Measurements from ENCODE around the gene CNOT4.

Gene CNOT4

DNA sequence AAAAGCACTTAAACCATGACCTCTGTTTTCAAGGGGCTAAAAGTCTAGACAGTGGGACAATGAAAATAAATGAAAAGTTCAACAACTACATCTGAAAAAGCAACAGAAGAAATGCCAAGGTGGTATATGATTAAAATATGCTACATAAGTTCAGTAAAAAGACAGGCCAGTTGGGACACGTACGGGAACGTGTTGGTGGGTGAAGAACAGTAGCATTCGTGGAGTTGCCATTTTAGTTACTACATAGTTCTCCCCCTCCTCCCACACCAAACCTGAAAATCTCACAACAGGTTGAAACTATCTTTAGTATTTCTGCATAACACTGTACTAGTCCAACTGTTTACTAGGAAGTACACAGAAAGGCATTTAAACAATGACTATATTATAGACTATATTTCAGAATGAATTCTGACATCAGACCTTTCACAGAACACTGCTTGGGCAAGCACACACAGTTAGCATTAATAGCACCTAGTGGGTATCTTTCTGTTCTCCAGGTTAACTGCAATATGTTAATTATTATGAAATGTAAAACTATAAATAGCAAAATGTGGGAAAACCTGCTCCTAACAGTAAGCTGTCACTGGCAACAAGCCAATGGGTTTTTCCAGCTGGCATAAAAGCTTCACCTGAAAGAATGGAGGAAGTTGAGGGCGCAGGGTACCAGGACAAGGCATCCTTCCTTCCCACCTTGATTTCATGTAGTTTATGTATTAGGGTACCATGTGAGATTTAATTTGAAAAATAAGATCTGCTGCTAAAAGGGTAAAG is 141.3 kb downstream of the CNOT4 start:
- TF ChIP-seq, protein P1, sequence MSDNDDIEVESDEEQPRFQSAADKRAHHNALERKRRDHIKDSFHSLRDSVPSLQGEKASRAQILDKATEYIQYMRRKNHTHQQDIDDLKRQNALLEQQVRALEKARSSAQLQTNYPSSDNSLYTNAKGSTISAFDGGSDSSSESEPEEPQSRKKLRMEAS (IDR thresholded peaks at IDR 0.05; ENCODE audit: low read depth, low read length) = no peak
- no peak for TF ChIP-seq MYC (IDR thresholded peaks at IDR 0.05; ENCODE audit: low read depth, low read length)
- TF ChIP-seq, protein P2, sequence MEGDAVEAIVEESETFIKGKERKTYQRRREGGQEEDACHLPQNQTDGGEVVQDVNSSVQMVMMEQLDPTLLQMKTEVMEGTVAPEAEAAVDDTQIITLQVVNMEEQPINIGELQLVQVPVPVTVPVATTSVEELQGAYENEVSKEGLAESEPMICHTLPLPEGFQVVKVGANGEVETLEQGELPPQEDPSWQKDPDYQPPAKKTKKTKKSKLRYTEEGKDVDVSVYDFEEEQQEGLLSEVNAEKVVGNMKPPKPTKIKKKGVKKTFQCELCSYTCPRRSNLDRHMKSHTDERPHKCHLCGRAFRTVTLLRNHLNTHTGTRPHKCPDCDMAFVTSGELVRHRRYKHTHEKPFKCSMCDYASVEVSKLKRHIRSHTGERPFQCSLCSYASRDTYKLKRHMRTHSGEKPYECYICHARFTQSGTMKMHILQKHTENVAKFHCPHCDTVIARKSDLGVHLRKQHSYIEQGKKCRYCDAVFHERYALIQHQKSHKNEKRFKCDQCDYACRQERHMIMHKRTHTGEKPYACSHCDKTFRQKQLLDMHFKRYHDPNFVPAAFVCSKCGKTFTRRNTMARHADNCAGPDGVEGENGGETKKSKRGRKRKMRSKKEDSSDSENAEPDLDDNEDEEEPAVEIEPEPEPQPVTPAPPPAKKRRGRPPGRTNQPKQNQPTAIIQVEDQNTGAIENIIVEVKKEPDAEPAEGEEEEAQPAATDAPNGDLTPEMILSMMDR (IDR thresholded peaks at IDR 0.05; ENCODE audit: low read depth, low read length) = no peak
- TF ChIP-seq POLR2A (IDR thresholded peaks at IDR 0.05; ENCODE audit: extremely low read depth, insufficient read length) = no peak
- no peak overlapping the region for H3K4me3 ChIP-seq (ENCODE audit: low read depth, low read length)
- no peak for DNase-seq (ENCODE audit: low read depth)

DNA sequence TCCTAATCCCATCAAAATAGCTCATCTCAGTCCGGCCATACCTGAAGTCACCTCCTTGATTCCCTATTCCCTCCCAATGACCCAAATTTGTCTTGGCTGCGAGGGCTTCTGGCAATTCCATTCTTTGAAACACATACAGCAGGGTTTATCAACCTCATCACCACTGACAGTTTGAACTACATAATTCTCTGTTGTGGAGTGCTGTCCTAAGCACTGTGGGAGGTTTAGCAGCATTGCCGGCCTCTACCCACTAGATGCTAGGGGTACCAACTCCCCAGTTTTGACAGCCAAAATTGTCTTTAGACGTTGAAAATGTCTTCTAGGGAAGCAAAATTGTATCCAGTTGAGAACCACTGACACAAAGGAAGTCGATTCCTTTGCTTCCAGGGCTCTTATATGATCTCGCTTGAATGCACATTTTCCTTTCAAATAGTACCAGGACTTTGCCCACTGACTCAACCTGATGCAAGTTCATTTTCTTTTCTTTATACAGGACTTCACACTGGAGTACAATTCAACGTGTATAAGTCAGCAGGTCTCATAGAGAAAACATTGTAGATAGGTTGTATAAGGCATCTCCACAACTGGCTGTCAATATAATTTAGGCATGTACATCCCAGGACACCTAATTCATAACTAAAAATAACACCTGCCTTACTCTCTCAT is 142.9 kb downstream of the CNOT4 start:
- DNase-seq (ENCODE audit: low read depth) = no peak
- H3K4me3 ChIP-seq (ENCODE audit: low read depth, low read length) = no peak overlapping the region
- TF ChIP-seq, protein P1 (IDR thresholded peaks at IDR 0.05; ENCODE audit: low read depth, low read length) = no peak
- no peak for TF ChIP-seq MYC (IDR thresholded peaks at IDR 0.05; ENCODE audit: low read depth, low read length)
- TF ChIP-seq, protein P2 (IDR thresholded peaks at IDR 0.05; ENCODE audit: low read depth, low read length) = no peak
- no peak for TF ChIP-seq POLR2A (IDR thresholded peaks at IDR 0.05; ENCODE audit: extremely low read depth, insufficient read length)

DNA sequence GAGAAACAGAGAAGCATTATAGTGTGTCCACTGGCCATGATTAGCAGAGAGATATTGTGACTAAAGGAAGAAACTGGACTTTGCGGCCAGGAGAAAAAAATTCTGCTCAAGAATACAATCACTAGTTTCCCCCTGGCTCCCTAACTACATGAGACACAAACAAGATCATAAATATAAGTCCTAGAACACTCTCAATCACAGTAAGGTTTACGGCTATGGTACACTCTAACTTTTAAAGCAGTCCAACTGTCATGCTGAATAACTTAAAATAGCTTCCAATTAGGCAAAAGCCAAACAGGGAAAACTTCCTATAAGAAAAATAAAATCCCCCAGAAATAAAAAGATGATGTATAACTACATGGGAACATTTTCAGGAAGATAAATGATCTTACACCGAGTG is 144.2 kb downstream of the CNOT4 start:
- TF ChIP-seq, protein P1 (IDR thresholded peaks at IDR 0.05; ENCODE audit: low read depth, low read length) = no peak
- TF ChIP-seq, protein P2 (IDR thresholded peaks at IDR 0.05; ENCODE audit: low read depth, low read length) = no peak
- TF ChIP-seq MYC (IDR thresholded peaks at IDR 0.05; ENCODE audit: low read depth, low read length) (no peak), POLR2A (IDR thresholded peaks at IDR 0.05; ENCODE audit: extremely low read depth, insufficient read length) (no peak)
- no peak overlapping the region for H3K4me3 ChIP-seq (ENCODE audit: low read depth, low read length)
- no peak for DNase-seq (ENCODE audit: low read depth)

DNA sequence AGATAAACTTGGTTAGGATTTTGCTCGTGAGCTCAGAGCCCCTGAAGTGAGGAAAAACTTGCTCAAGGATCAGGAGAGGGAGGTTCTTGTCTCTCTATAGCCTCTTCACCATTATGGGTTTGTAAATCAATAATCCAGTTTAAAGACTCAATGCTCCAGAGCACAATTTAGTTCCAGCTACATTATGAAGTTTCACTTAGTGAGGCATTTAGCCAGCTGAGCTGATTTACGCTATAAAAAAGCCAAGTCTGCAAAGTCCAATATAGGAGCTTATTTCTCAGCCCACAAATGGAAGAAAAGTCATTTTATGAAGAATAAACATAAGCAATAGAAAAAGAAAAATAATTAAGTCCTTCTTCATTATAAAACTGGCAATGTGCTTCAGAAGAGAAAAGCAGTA is 145.7 kb downstream of the CNOT4 start:
- no peak for DNase-seq (ENCODE audit: low read depth)
- H3K4me3 ChIP-seq (ENCODE audit: low read depth, low read length) = no peak overlapping the region
- TF ChIP-seq POLR2A (IDR thresholded peaks at IDR 0.05; ENCODE audit: extremely low read depth, insufficient read length) (no peak), MYC (IDR thresholded peaks at IDR 0.05; ENCODE audit: low read depth, low read length) (no peak)
- TF ChIP-seq, protein P1 (IDR thresholded peaks at IDR 0.05; ENCODE audit: low read depth, low read length) = no peak
- TF ChIP-seq, protein P2 (IDR thresholded peaks at IDR 0.05; ENCODE audit: low read depth, low read length) = no peak

DNA sequence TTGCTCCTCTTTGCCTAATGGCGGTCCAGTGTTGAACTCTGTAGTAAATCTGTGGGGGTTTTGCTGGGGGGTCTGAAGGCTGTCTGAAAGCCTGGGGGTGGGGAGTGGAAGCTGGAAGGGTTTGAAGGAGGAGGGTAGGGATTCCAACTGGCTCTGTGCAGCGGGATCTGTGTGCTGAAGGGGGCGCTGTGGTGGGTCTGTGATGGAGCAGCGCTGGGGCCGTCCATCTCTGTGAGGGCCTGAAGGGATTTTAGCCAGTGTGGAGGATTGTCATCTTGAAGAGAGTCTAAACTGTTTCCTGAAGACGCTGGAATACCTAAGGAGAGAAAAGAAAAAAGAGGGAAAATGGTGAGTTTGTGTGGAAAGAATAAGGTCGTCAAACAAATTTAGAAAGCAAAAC is 147.0 kb downstream of the CNOT4 start:
- DNase-seq (ENCODE audit: low read depth) = no peak
- H3K4me3 ChIP-seq (ENCODE audit: low read depth, low read length) = no peak overlapping the region
- TF ChIP-seq MYC (IDR thresholded peaks at IDR 0.05; ENCODE audit: low read depth, low read length) = no peak
- TF ChIP-seq, protein P2 (IDR thresholded peaks at IDR 0.05; ENCODE audit: low read depth, low read length) = peak; percentile 13
